Chondrocyte (in vitro differentiated cells): ENCODE results near the gene RAB31. TPM values are rescaled to one million over a fixed set of nuclear protein-coding genes. Genes with fewer than 3 reads are reported as not detected.

Source experiments
- DNase-seq: peaks from one replicate; pipeline ENCODE4 v3.0.0; 2021; ENCODE audit warnings: mixed read lengths, low spot score
- H3K27ac Mint-ChIP-seq: one replicate; pipeline ENCODE4 v1.8.0; 2021; ENCODE audit warnings: mild to moderate bottlenecking, moderate library complexity, mixed read lengths; ENCODE audit not compliant: unreplicated experiment
- H3K27me3 Mint-ChIP-seq: 2 replicates; pipeline ENCODE4 v1.8.0; 2021; ENCODE audit warnings: low read depth, mixed read lengths
- H3K36me3 Mint-ChIP-seq: 2 replicates; pipeline ENCODE4 v1.8.0; 2021; ENCODE audit warnings: low read depth, mixed read lengths
- H3K4me1 Mint-ChIP-seq: 2 replicates; pipeline ENCODE4 v1.8.0; 2021; ENCODE audit warnings: low read depth, mild to moderate bottlenecking, mixed read lengths
- H3K4me3 Mint-ChIP-seq: one replicate; pipeline ENCODE4 v1.8.0; 2021; ENCODE audit warnings: mild to moderate bottlenecking, moderate library complexity, mixed read lengths; ENCODE audit not compliant: unreplicated experiment
- H3K9me3 Mint-ChIP-seq: 2 replicates; pipeline ENCODE4 v1.8.0; 2021; ENCODE audit warnings: low read depth, mixed read lengths
- CTCF ChIP-seq: fragments of 200-600 bp; sonication (generic); IDR thresholded peaks from 2 replicates; pipeline ENCODE4 v1.5.0; 2021; ENCODE audit warnings: antibody characterized with exemption, mild to moderate bottlenecking, moderate library complexity
- total RNA-seq: library from RNA; stranded (reverse); gene quantifications from 3 replicates; pipeline ENCODE4 v1.2.1, GENCODE V29; 2021

RAB31 gene
- total RNA-seq, 1 donor from 2014 or later = 87.7 TPM

DNA sequence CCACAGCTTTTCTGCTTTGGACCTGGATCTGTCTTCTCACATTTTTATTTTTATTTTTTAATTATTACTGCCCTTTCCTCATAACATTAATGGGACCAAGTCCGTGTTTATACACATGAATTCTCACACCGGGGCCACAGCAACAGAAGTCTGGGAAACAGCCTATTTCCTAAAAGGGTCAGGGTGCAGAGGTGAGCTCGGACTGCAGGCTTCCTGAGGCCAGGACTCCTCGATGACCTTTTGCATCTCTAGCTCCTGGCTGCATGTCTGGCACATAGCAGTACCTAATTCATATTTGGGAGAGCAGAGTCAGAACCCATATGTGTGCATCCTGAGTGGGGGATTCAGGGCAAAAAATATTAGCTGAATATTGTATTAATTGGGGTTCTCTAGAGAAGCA, 9.6 kb upstream of the RAB31 start:
- no peak for TF ChIP-seq CTCF
- H3K9me3 Mint-ChIP-seq = no peaks in the 10 kb centered on the region
- no peak overlapping the region for H3K4me3 Mint-ChIP-seq
- H3K36me3 Mint-ChIP-seq = no peaks in the 10 kb centered on the region
- no peaks in the 10 kb centered on the region for H3K27me3 Mint-ChIP-seq
- H3K27ac Mint-ChIP-seq = no peak overlapping the region
- peaks cover 17% of the 10 kb centered on the region for H3K4me1 Mint-ChIP-seq
- DNase-seq = no peak

- H3K4me1 Mint-ChIP-seq = peaks cover 21% of the 10 kb centered on the region
- no peaks in the 10 kb centered on the region for H3K36me3 Mint-ChIP-seq
- no peaks in the 10 kb centered on the region for H3K27me3 Mint-ChIP-seq
- TF ChIP-seq CTCF = no peak
- H3K4me3 Mint-ChIP-seq = no peak overlapping the region
- H3K27ac Mint-ChIP-seq = peak overlapping the region; percentile 37
- H3K9me3 Mint-ChIP-seq = no peaks in the 10 kb centered on the region
- DNase-seq = no peak
Measured at GRCh38 chr18:9700261-9700796, 7.8 kb upstream of the RAB31 start.

- H3K4me1 Mint-ChIP-seq = peaks cover 27% of the 10 kb centered on the region
- no peak for DNase-seq
- no peaks in the 10 kb centered on the region for H3K9me3 Mint-ChIP-seq
- H3K27me3 Mint-ChIP-seq = no peaks in the 10 kb centered on the region
- no peaks in the 10 kb centered on the region for H3K36me3 Mint-ChIP-seq
- H3K4me3 Mint-ChIP-seq = no peak overlapping the region
- TF ChIP-seq CTCF = no peak
- H3K27ac Mint-ChIP-seq = no peak overlapping the region
Measured at GRCh38 chr18:9701609-9702349, 6.3 kb upstream of the RAB31 start.

DNA sequence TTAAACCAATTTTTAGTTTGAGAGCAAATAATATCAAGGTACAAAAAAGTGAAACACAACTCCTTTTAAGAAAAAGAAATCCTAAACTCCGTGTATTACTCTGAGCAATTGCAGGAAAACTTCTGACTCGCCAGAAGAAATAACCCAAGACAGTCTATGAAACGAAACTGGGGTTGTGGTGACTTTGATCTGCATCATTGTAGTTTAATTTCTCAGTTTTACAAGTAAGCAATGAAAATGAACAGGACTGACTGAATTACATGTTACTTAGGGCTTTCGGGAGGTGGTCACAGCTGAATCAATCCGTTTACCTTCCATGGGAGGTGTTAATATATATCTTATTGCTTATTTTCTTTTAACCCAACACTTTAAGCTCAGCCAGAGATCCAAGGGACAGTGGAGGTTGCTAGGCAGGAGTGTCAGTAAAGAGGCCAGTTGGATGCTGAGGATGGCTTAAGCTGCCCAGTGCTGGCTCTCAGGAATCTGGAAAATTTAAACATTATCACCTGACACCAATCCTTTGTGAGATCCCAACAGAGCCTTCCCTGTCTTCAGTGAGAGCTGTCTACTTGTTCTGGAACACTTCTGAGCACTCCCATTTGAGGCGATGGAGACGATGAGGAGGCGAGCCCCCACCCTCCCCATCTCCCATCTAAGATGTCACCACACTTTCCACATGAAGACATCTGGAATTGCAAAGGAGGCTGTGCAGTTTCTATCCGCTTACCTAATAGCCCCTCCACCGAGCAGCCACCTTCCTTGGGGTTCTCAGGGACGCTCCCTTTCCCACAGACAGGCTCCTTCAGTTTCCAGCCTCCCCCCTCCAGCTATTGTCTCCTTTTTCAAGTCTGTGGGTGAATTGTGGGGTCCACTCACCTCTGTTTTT, 3.6 kb upstream of the RAB31 start:
- Mint-ChIP-seq H3K27me3 (no peaks in the 10 kb centered on the region), H3K9me3 (no peaks in the 10 kb centered on the region), H3K4me3 (no peak overlapping the region), H3K4me1 (peaks cover 36% of the 10 kb centered on the region), H3K36me3 (no peaks in the 10 kb centered on the region), H3K27ac (no peak overlapping the region)
- TF ChIP-seq CTCF = no peak
- DNase-seq = no peak

DNA sequence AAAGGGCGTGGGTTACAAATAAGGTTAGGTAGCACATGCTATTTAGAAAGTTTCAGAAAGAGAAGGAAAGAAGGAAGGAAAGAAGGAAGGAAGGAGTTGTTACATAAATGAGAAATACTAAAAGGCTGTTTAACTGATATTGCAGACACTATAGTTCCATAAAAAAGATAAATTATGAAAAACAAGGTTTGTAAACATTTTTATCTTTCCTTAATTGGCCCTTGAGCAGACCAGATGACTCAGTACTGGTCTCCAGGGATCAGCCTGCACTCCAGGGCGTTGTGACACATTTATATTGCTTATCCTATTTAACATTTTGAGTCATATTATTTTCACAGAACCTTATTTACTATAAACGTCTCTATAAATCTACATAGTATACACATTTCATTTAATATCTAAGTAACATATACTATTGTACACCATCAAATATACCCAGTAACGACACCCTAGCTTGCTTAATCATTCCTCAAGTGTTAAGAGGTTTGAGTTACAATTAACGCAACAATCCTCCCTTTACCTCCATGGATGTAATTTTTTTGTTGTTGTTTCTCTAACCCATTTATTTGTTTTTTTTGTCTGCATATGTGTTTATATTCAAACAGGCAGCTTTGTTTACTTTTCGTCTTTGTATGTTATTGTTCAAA, 2.8 kb upstream of the RAB31 start:
- DNase-seq = no peak
- no peaks in the 10 kb centered on the region for H3K9me3 Mint-ChIP-seq
- H3K36me3 Mint-ChIP-seq = no peaks in the 10 kb centered on the region
- no peak overlapping the region for H3K27ac Mint-ChIP-seq
- H3K27me3 Mint-ChIP-seq = no peaks in the 10 kb centered on the region
- H3K4me3 Mint-ChIP-seq = no peak overlapping the region
- peaks cover 39% of the 10 kb centered on the region for H3K4me1 Mint-ChIP-seq
- no peak for TF ChIP-seq CTCF
